Measurements from ENCODE around the gene WDSUB1.

WDSUB1 gene

GRCh38 chr2:159211447-159212396, 74.8 kb downstream of the WDSUB1 start:
- TF ChIP-seq CTCF (conservative IDR thresholded peaks at IDR 0.05; ENCODE audit: low read depth), result no peak
- H3K27ac ChIP-seq, result no peak overlapping the region
- no peak for DNase-seq (ENCODE audit: low spot score)
- ChIA-PET CTCF (interaction anchor here (0.6 kb wide), 1 partner anchor 1314 kb away, joined by 3 read pairs; no protein-coding TSS in a partner anchor), POLR2A (ENCODE audit: low non-redundant PET) (no interaction called here)

GRCh38 chr2:159209341-159210306, 76.9 kb downstream of the WDSUB1 start:
- ChIA-PET POLR2A (ENCODE audit: low non-redundant PET) (no interaction called here), CTCF (interaction anchor here (0.8 kb wide), 1 partner anchor 309 kb away, joined by 3 read pairs; no protein-coding TSS in a partner anchor)
- 0 out of 2 replicates have a peak overlapping the region, but pooled peaks have one; percentile 9 for H3K27ac ChIP-seq

GRCh38 chr2:159208438-159208837, 78.1 kb downstream of the WDSUB1 start:
- CTCF ChIA-PET, result no interaction called here
- POLR2A ChIA-PET (ENCODE audit: low non-redundant PET), result no interaction called here
- no peak overlapping the region for H3K27ac ChIP-seq
- no peak for DNase-seq (ENCODE audit: low spot score)
- no peak for TF ChIP-seq CTCF (conservative IDR thresholded peaks at IDR 0.05; ENCODE audit: low read depth)

More at GRCh38 chr2:159209341-159210306, 76.9 kb downstream of the WDSUB1 start:
- DNase-seq (ENCODE audit: low spot score), result no peak
- TF ChIP-seq CTCF (conservative IDR thresholded peaks at IDR 0.05; ENCODE audit: low read depth), result no peak

GRCh38 chr2:159206736-159207380, 79.6 kb downstream of the WDSUB1 start:
- no peak for TF ChIP-seq CTCF (conservative IDR thresholded peaks at IDR 0.05; ENCODE audit: low read depth)
- no peak for DNase-seq (ENCODE audit: low spot score)
- no peak overlapping the region for H3K27ac ChIP-seq
- ChIA-PET CTCF (no interaction called here), POLR2A (ENCODE audit: low non-redundant PET) (no interaction called here)

- DNase-seq (ENCODE audit: low spot score), result no peak
- ChIA-PET CTCF (interaction anchor here (1.0 kb wide), 1 partner anchor 22 kb away, joined by 3 read pairs; no protein-coding TSS in a partner anchor), POLR2A (ENCODE audit: low non-redundant PET) (no interaction called here)
- no peak for TF ChIP-seq CTCF (conservative IDR thresholded peaks at IDR 0.05; ENCODE audit: low read depth)
- no peak overlapping the region for H3K27ac ChIP-seq
Measured at GRCh38 chr2:159204381-159205144, 81.9 kb downstream of the WDSUB1 start.
